ENCODE data around the gene FGF7. TPM values are rescaled to one million over a fixed set of nuclear protein-coding genes. Genes with fewer than 3 reads are reported as not detected.

The FGF7 gene
- total RNA-seq, 1 experiment from 2014 or later: not detected

- no peaks in the 10 kb centered on the region for H3K23me2 ChIP-seq (ENCODE audit: insufficient read length, low read depth, low read length, poor library complexity, severe bottlenecking)
- no peak overlapping the region for H2BK15ac ChIP-seq (ENCODE audit: low read depth, low read length)
- Mint-ChIP-seq H3K9me3 (no peaks in the 10 kb centered on the region), H3K36me3 (ENCODE audit: insufficient read depth in 1 of 3, low read depth in 3 of 3) (no peaks in the 10 kb centered on the region), H3K4me3 (no peak overlapping the region), H3K4me1 (peaks cover 3 to 5% of the 10 kb centered on the region in 2 experiments; a peak in 3 of 4 replicates), H3K27ac (no peak overlapping the region), H3K27me3 (ENCODE audit: low read depth) (no peaks in the 10 kb centered on the region)
- no peaks in the 10 kb centered on the region for H3K27me3 ChIP-seq (ENCODE audit: insufficient read depth, low read length)
- no peak overlapping the region for H3K23ac ChIP-seq (ENCODE audit: insufficient read length, low read depth, low read length)
- H3K4me2 ChIP-seq (ENCODE audit: insufficient read depth, insufficient read length, low read length): no peak overlapping the region
- no peaks in the 10 kb centered on the region for H3K79me1 ChIP-seq (ENCODE audit: insufficient read depth, low read depth, low read length, poor library complexity, severe bottlenecking)
- H3K27ac ChIP-seq (ENCODE audit: insufficient read length, low read depth, low read length): no peak overlapping the region
- no peak overlapping the region for H2AK5ac ChIP-seq (ENCODE audit: insufficient read length, low read length)
- H2AFZ ChIP-seq (ENCODE audit: low read length): no peak overlapping the region
- H3K18ac ChIP-seq (ENCODE audit: insufficient read length, low read depth, low read length): no peak overlapping the region
- no peak overlapping the region for H3K9ac ChIP-seq (ENCODE audit: extremely low read depth, insufficient read length, low read length)
- H2BK5ac ChIP-seq (ENCODE audit: insufficient read length, low read length): no peak overlapping the region
- no peak overlapping the region for H2BK120ac ChIP-seq (ENCODE audit: low read depth, low read length, poor library complexity, severe bottlenecking)
- no peak overlapping the region for H4K91ac ChIP-seq (ENCODE audit: insufficient read length, low read depth, low read length)
- no peak overlapping the region for H2BK12ac ChIP-seq (ENCODE audit: insufficient read length, low read depth, low read length)
- H2BK20ac ChIP-seq (ENCODE audit: low read depth, low read length, poor library complexity, severe bottlenecking): no peak overlapping the region
- no peak for DNase-seq
- no peak overlapping the region for H3T11ph ChIP-seq (ENCODE audit: low read length)
- no peak overlapping the region for H3K56ac ChIP-seq (ENCODE audit: insufficient read length, low read depth, low read length)
- H4K5ac ChIP-seq (ENCODE audit: insufficient read length, low read depth, low read length): no peak overlapping the region
- WGBS (ENCODE audit: extremely low coverage, insufficient read length, low lambda C conversion rate): no CpG with 5 or more reads among the region's 1 CpG
- H3K4me1 ChIP-seq (ENCODE audit: insufficient read depth, low read length): no peaks in the 10 kb centered on the region; the same call in 1 of the 2 replicates
- no peaks in the 10 kb centered on the region for H4K20me1 ChIP-seq (ENCODE audit: control insufficient read depth, insufficient read depth, insufficient read length)
- H3K9me3 ChIP-seq (ENCODE audit: control insufficient read depth, low read depth, low read length): no peaks in the 10 kb centered on the region
- H3K14ac ChIP-seq (ENCODE audit: insufficient read depth, low read length): no peak overlapping the region
- no peak overlapping the region for H4K8ac ChIP-seq (replicated peaks; ENCODE audit: insufficient read length, low read depth, low read length)
- H3K4ac ChIP-seq (ENCODE audit: low read depth, low read length): no peak overlapping the region
- no peak for TF ChIP-seq CTCF (conservative IDR thresholded peaks at IDR 0.05)
- H3K79me2 ChIP-seq (ENCODE audit: insufficient read depth, low read length): no peaks in the 10 kb centered on the region
These were observed 4.2 kb upstream of the FGF7 start for GRCh38 chr15:49418811-49419210.
